Prostate gland (tissue), 2 donors: ENCODE results near the gene KRTAP10-9.

Source experiments
- POLR2A ChIP-seq: fragments of 450-650 bp; IDR thresholded peaks from one replicate; pipeline ENCODE4 v1.6.1; 2016; ENCODE audit warnings: antibody characterized with exemption, mild to moderate bottlenecking
- POLR2AphosphoS5 ChIP-seq: sonication (generic); formaldehyde crosslinking; IDR thresholded peaks from one replicate; pipeline ENCODE4 v1.6.1; 2017; ENCODE audit warnings: antibody characterized with exemption
- TF ChIP-seq, protein P1 (sequence below), 4 experiments: fragments of 200-600 bp in 2 of 4; fragments of 450-650 bp in 2 of 4; sonication (generic) in 2 of 4; IDR thresholded peaks; 1 replicate in 3 of 4; 2 replicates in 1 of 4; pipeline ENCODE4 v1.5.1; 2016 to 2019; ENCODE audit warnings: antibody characterized with exemption in 4 of 4, mild to moderate bottlenecking in 2 of 4, moderate library complexity in 2 of 4

DNA sequence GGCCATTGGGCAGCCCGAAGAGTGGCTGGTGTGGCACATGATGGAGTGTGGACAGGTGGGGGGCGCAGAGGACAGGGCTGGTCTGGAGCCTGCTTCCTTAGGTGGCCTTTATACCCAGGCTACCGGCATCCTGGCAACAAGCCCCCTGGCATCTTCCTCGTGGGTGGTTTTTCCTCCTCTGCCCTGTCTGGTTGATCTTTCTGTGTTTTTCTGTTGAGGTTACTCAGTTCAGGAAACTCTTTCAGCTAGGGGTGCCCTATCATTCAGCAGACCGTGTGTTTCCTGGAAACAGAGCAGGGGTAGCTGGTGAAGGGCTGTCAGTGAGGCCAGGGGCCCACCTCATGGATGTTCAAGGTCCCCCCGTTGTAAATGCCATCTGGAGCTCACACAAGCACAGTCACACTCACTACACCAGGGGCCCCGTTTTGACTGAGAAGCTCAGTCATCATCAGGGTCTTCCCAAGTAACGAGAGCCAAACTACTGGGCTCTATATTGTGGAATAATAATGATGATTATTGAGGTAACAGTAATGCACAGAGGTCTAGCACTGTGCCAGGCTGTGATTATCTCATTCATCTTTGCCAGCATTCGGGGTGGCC lies 27.8 kb downstream of the KRTAP10-9 start, which contains the start of gene KRTAP12-4:
- TF ChIP-seq, protein P1, sequence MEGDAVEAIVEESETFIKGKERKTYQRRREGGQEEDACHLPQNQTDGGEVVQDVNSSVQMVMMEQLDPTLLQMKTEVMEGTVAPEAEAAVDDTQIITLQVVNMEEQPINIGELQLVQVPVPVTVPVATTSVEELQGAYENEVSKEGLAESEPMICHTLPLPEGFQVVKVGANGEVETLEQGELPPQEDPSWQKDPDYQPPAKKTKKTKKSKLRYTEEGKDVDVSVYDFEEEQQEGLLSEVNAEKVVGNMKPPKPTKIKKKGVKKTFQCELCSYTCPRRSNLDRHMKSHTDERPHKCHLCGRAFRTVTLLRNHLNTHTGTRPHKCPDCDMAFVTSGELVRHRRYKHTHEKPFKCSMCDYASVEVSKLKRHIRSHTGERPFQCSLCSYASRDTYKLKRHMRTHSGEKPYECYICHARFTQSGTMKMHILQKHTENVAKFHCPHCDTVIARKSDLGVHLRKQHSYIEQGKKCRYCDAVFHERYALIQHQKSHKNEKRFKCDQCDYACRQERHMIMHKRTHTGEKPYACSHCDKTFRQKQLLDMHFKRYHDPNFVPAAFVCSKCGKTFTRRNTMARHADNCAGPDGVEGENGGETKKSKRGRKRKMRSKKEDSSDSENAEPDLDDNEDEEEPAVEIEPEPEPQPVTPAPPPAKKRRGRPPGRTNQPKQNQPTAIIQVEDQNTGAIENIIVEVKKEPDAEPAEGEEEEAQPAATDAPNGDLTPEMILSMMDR (IDR thresholded peaks at IDR 0.05), result no peak
- TF ChIP-seq POLR2A (no peak), POLR2AphosphoS5 (no peak)
